ENCODE results near the gene TNP2. TPM values are rescaled to one million over a fixed set of nuclear protein-coding genes. Genes with fewer than 3 reads are reported as not detected.
"Not testable (repeated sequence)": the region's sequence is repeated elsewhere in the genome, so short reads cannot be mapped to it uniquely, and the experiment has no call there.

Gene TNP2
- total RNA-seq, 1 experiment from 2014 or later = not detected

GRCh38 chr16:11301645-11302501 is 32.7 kb upstream of the TNP2 start:
- DNase-seq (ENCODE audit: low spot score) = no peak
- in situ Hi-C loops (cut with HindIII; ENCODE audit: low sequenced_read_pairs) = no loop called here

GRCh38 chr16:11300560-11300892 is 31.4 kb upstream of the TNP2 start:
- in situ Hi-C loops (cut with HindIII; ENCODE audit: low sequenced_read_pairs) = no loop called here
- no peak for DNase-seq (ENCODE audit: low spot score)

- no peak for DNase-seq (ENCODE audit: low spot score)
- in situ Hi-C loops (cut with HindIII; ENCODE audit: low sequenced_read_pairs) = no loop called here
Observed at GRCh38 chr16:11299865-11300559, 30.9 kb upstream of the TNP2 start.

GRCh38 chr16:11298950-11299547 is 29.9 kb upstream of the TNP2 start:
- DNase-seq (ENCODE audit: low spot score); in situ Hi-C loops (cut with HindIII; ENCODE audit: low sequenced_read_pairs): not testable (repeated sequence)

GRCh38 chr16:11298143-11298900 is 29.2 kb upstream of the TNP2 start:
- in situ Hi-C loops (cut with HindIII; ENCODE audit: low sequenced_read_pairs) = no loop called here
- DNase-seq (ENCODE audit: low spot score) = no peak

- in situ Hi-C loops (cut with HindIII; ENCODE audit: low sequenced_read_pairs) = no loop called here
- DNase-seq (ENCODE audit: low spot score) = peak; percentile 35
Observed at GRCh38 chr16:11297492-11298142, 28.5 kb upstream of the TNP2 start.

GRCh38 chr16:11296706-11297491 is 27.8 kb upstream of the TNP2 start:
- DNase-seq (ENCODE audit: low spot score) = no peak
- in situ Hi-C loops (cut with HindIII; ENCODE audit: low sequenced_read_pairs) = no loop called here

GRCh38 chr16:11296351-11296705 is 27.2 kb upstream of the TNP2 start:
- in situ Hi-C loops (cut with HindIII; ENCODE audit: low sequenced_read_pairs) = no loop called here
- no peak for DNase-seq (ENCODE audit: low spot score)

GRCh38 chr16:11295672-11296071 is 26.5 kb upstream of the TNP2 start:
- in situ Hi-C loops (cut with HindIII; ENCODE audit: low sequenced_read_pairs) = no loop called here
- no peak for DNase-seq (ENCODE audit: low spot score)

- DNase-seq (ENCODE audit: low spot score) = no peak
- in situ Hi-C loops (cut with HindIII; ENCODE audit: low sequenced_read_pairs) = no loop called here
Observed at GRCh38 chr16:11292076-11292748, 23.1 kb upstream of the TNP2 start.

GRCh38 chr16:11291091-11291703 is 22.1 kb upstream of the TNP2 start:
- in situ Hi-C loops (cut with HindIII; ENCODE audit: low sequenced_read_pairs) = no loop called here
- DNase-seq (ENCODE audit: low spot score) = no peak

- in situ Hi-C loops (cut with HindIII; ENCODE audit: low sequenced_read_pairs) = no loop called here
- no peak for DNase-seq (ENCODE audit: low spot score)
Observed at GRCh38 chr16:11290102-11290893, 21.2 kb upstream of the TNP2 start.

GRCh38 chr16:11289696-11290095 is 20.6 kb upstream of the TNP2 start:
- DNase-seq (ENCODE audit: low spot score); in situ Hi-C loops (cut with HindIII; ENCODE audit: low sequenced_read_pairs): not testable (repeated sequence)

- in situ Hi-C loops (cut with HindIII; ENCODE audit: low sequenced_read_pairs) = no loop called here
- DNase-seq (ENCODE audit: low spot score) = no peak
Observed at GRCh38 chr16:11289202-11289601, 20.1 kb upstream of the TNP2 start.

GRCh38 chr16:11285842-11286241 is 16.7 kb upstream of the TNP2 start:
- in situ Hi-C loops (cut with HindIII; ENCODE audit: low sequenced_read_pairs) = no loop called here
- DNase-seq (ENCODE audit: low spot score) = no peak

GRCh38 chr16:11283820-11284248 is 14.7 kb upstream of the TNP2 start:
- no peak for DNase-seq (ENCODE audit: low spot score)
- in situ Hi-C loops (cut with HindIII; ENCODE audit: low sequenced_read_pairs) = no loop called here
